GM12878 (cell line): ENCODE measurements around the gene TCF25. TPM values are rescaled to one million over a fixed set of nuclear protein-coding genes. Genes with fewer than 3 reads are reported as not detected.

Source experiments
- ATAC-seq: fragments of 200-7000 bp; cut with Tn5 transposase; 3 replicates; pipeline ENCODE4 v1.9.1; 2020; ENCODE audit warnings: mild to moderate bottlenecking, moderate library complexity
- BruUV-seq: library from RNA; stranded (reverse); fragments of 400-500 nt; replicated peaks from 2 replicates; lab custom pipeline; 2021; lab: Mats Ljungman, UMichigan
- CTCF ChIA-PET: fragments of 300-600 bp; sonication (Branson Sonifier 250); formaldehyde crosslinking; extraction: SDS; loops from one replicate; lab custom pipeline; 2021; ENCODE audit warnings: inconsistent platforms; lab: Yijun Ruan, JAX
- POLR2A ChIA-PET: fragments of 350-600 bp; formaldehyde crosslinking; extraction: SDS; loops from one replicate; lab custom pipeline; 2021; ENCODE audit warnings: inconsistent platforms; lab: Charles Lee
- RAD21 ChIA-PET: fragments of 300-600 bp; sonication (Branson Sonifier 250); formaldehyde crosslinking; loops from one replicate; lab custom pipeline; 2023; ENCODE audit warnings: antibody characterized with exemption; ENCODE audit not compliant: unreplicated experiment; lab: Charles Lee
- SMC1A ChIA-PET: fragments of 300-600 bp; sonication (Branson Sonifier 250); formaldehyde crosslinking; loops from one replicate; lab custom pipeline; 2023; ENCODE audit not compliant: unreplicated experiment, uncharacterized antibody; lab: Charles Lee
- DNase-seq: peaks from one replicate; pipeline ENCODE4 v3.0.0-alpha.2; 2011; ENCODE audit warnings: low read depth, low spot score
- FAIRE-seq: peaks from 3 replicates; lab custom pipeline; 2011; peaks lifted over from hg19 to GRCh38; lab: Jason Lieb, UNC
- H2AFZ ChIP-seq: 2 replicates; pipeline ENCODE4 v1.6.0; 2011; ENCODE audit warnings: low read depth, low read length, control low read depth; ENCODE audit not compliant: control insufficient read depth
- H3K27ac ChIP-seq: 2 replicates; pipeline ENCODE4 v1.5.1; 2011; ENCODE audit warnings: control low read depth; ENCODE audit not compliant: control insufficient read depth, insufficient read depth
- H3K27me3 ChIP-seq, 2 experiments: replicated peaks in 1 of 2; 2 replicates each; pipeline versions ENCODE4 v1.6.0 to v1.6.1; 2011; ENCODE audit warnings: low read length in 1 of 2; ENCODE audit not compliant: control insufficient read depth in 2 of 2, insufficient read depth in 2 of 2
- H3K36me3 ChIP-seq, 2 experiments: 2 replicates each; pipeline ENCODE4 v1.5.1; 2011; ENCODE audit warnings: low read length in 1 of 2; ENCODE audit not compliant: control insufficient read depth in 2 of 2, insufficient read depth in 2 of 2
- H3K4me1 ChIP-seq: 2 replicates; pipeline ENCODE4 v1.6.1; 2011; ENCODE audit warnings: mild to moderate bottlenecking, low read length, moderate library complexity, mixed read lengths; ENCODE audit not compliant: control insufficient read depth, insufficient read depth
- H3K4me2 ChIP-seq: 2 replicates; pipeline ENCODE4 v1.6.0; 2011; ENCODE audit warnings: control low read depth; ENCODE audit not compliant: control insufficient read depth, insufficient read depth
- H3K4me3 ChIP-seq: fragments of 200-600 bp; sonication (generic); 2 replicates; pipeline ENCODE4 v1.5.1; 2016
- H3K79me2 ChIP-seq: 2 replicates; pipeline ENCODE4 v1.6.0; 2011; ENCODE audit warnings: low read length; ENCODE audit not compliant: control insufficient read depth, insufficient read depth
- H3K9ac ChIP-seq: 2 replicates; pipeline ENCODE4 v1.8.0; 2011; ENCODE audit warnings: low read length, control low read depth, mixed read lengths; ENCODE audit not compliant: control insufficient read depth, insufficient read depth
- H3K9me3 ChIP-seq: replicated peaks from 3 replicates; pipeline ENCODE4 v1.5.1; 2011; ENCODE audit warnings: mild to moderate bottlenecking, low read length; ENCODE audit not compliant: control insufficient read depth, insufficient read depth
- H4K20me1 ChIP-seq: 2 replicates; pipeline ENCODE4 v1.6.0; 2011; ENCODE audit not compliant: control insufficient read depth, insufficient read depth
- BHLHE40 ChIP-seq, 2 experiments: fragments of 450-650 bp in 1 of 2; IDR thresholded peaks; 2 replicates each; pipeline ENCODE4 v1.6.1; 2011 to 2017; ENCODE audit warnings: low read depth in 2 of 2, borderline replicate concordance in 1 of 2, improper control_type of control experiment in 1 of 2, low read length in 1 of 2, mild to moderate bottlenecking in 1 of 2
- FOXK2 ChIP-seq: fragments of 450-650 bp; IDR thresholded peaks from 2 replicates; pipeline ENCODE4 v1.6.1; 2017; ENCODE audit warnings: mild to moderate bottlenecking, moderate library complexity
- IRF5 ChIP-seq: fragments of 450-650 bp; IDR thresholded peaks from 2 replicates; pipeline ENCODE4 v1.6.1; 2017; ENCODE audit warnings: borderline replicate concordance
- PBX3 ChIP-seq: IDR thresholded peaks from 2 replicates; pipeline ENCODE4 v1.6.1; 2011; ENCODE audit warnings: mild to moderate bottlenecking, low read depth, low read length, moderate library complexity; ENCODE audit not compliant: insufficient replicate concordance
- RELA ChIP-seq: fragments of 450-650 bp; IDR thresholded peaks from 2 replicates; pipeline ENCODE4 v1.8.0; 2014; ENCODE audit warnings: borderline replicate concordance; ENCODE audit not compliant: partially characterized antibody
- ZBTB11 ChIP-seq: fragments of 450-650 bp; formaldehyde crosslinking; IDR thresholded peaks from 2 replicates; pipeline ENCODE4 v1.5.0; 2022; ENCODE audit warnings: mild to moderate bottlenecking, missing genetic modification characterization
- ZZZ3 ChIP-seq: IDR thresholded peaks from 2 replicates; pipeline ENCODE4 v1.6.1; 2011; ENCODE audit warnings: low read depth; ENCODE audit not compliant: control insufficient read depth, insufficient read length
- WGBS: methylation state at CpG from one replicate; pipeline ENCODE4 v1.1.6; 2016; ENCODE audit warnings: low lambda C conversion rate; ENCODE audit not compliant: insufficient replicate concordance, insufficient coverage; ENCODE audit errors: missing lambda C conversion rate; 5-methylcytosine and 5-hydroxymethylcytosine counted together
- in situ Hi-C: fragments of 300-500 bp; cut with MboI; formaldehyde crosslinking; loops from 9 replicates; pipeline ENCODE4 v1.14.3; 2018; ENCODE audit warnings: mixed read lengths
- intact Hi-C: fragments of 100-400 bp; cut with micrococcal nuclease; formaldehyde crosslinking; loops from one replicate; pipeline ENCODE4 v1.14.2; 2022; ENCODE audit not compliant: unreplicated experiment
- polyA plus RNA-seq, 11 experiments: library from polyadenylated mRNA; depleted of rRNA in 4 of 11; unstranded in 6 of 11; stranded (reverse) in 5 of 11; fragments of >200 nt; fragmentation: Nextera tagmentation in 4 of 11; fragmentation: Illumina TruSeq in 1 of 11; extraction: Ambion mirVana in 4 of 11; extraction: Trizol in 1 of 11; gene quantifications; 1 replicate in 1 of 11; 2 replicates in 10 of 11; pipeline versions ENCODE4 v1.2.1 to v1.2.3, GENCODE V29; 2011 to 2016; ENCODE audit warnings: inconsistent platforms in 2 of 11, missing spikeins in 2 of 11, low read depth in 1 of 11
- total RNA-seq, 4 experiments: library from RNA; depleted of rRNA in 3 of 4; stranded (reverse); fragments of >200 nt in 3 of 4; fragmentation: Illumina TruSeq in 1 of 4; extraction: Trizol in 1 of 4; gene quantifications; 2 replicates each; pipeline versions ENCODE4 v1.2.1 to v1.2.3, GENCODE V29; 2013 to 2021

TCF25 gene
- total and polyA plus RNA-seq, 10 of the 15 experiments (the other 5 are each of a cell fraction or from before 2014, with no cell fraction given) = 8.4 to 130 (median 89.4) TPM

- H3K4me3 ChIP-seq = peak overlapping the region; percentile 57; the same call in 1 of the 2 replicates
- no peak overlapping the region for H3K9ac ChIP-seq
- ATAC-seq (no peak; the same call in 2 of the 3 replicates), DNase-seq (no peak), FAIRE-seq (no peak)
- POLR2A ChIA-PET = interaction anchor here (1.1 kb wide), 1 partner anchor 17 kb away, joined by 3 read pairs; no protein-coding TSS in a partner anchor
- RAD21 ChIA-PET = no interaction called here
- CTCF ChIA-PET = no interaction called here
- in situ Hi-C loops = no loop called here
- H3K79me2 ChIP-seq = no peaks in the 10 kb centered on the region
- no TSS peak for BruUV-seq
- H2AFZ ChIP-seq = no peak overlapping the region
- no peaks in the 10 kb centered on the region; the same call in 1 of the 2 replicates for H3K4me1 ChIP-seq
- no peaks in the 10 kb centered on the region for H4K20me1 ChIP-seq
- peak overlapping the region; percentile 72 for H3K4me2 ChIP-seq
- H3K36me3 ChIP-seq = no peaks in the 10 kb centered on the region
- no peaks in the 10 kb centered on the region for H3K9me3 ChIP-seq
- no peak overlapping the region for H3K27ac ChIP-seq
- TF ChIP-seq BHLHE40 (IDR thresholded peaks at IDR 0.05; ENCODE audit: borderline replicate concordance in 1 of 2, low read depth in 2 of 2, low read length in 1 of 2) (0 out of 4 replicates have a peak, but pooled peaks of 1 of the 2 experiments have one; percentile 2), ZZZ3 (no peak), IRF5 (no peak)
- H3K27me3 ChIP-seq = peaks cover 13 to 15% of the 10 kb centered on the region in 2 experiments
- WGBS = under 1% methylated on average over 26 of the region's 42 CpGs
- intact Hi-C loops = no loop called here
- SMC1A ChIA-PET = interaction anchor here (0.5 kb wide), 1 partner anchor 9 kb away, joined by 3 read pairs; no protein-coding TSS in a partner anchor
Measured at GRCh38 chr16:89925596-89926079, 52.2 kb downstream of the TCF25 start.

- ATAC-seq (peak; percentile 38), FAIRE-seq (no peak), DNase-seq (no peak)
- H4K20me1 ChIP-seq = no peaks in the 10 kb centered on the region
- H3K4me3 ChIP-seq = no peak overlapping the region
- H3K9ac ChIP-seq = no peak overlapping the region
- POLR2A ChIA-PET = no interaction called here
- no peak overlapping the region for H3K4me2 ChIP-seq
- intact Hi-C loops (no loop called here), in situ Hi-C loops (no loop called here)
- CTCF ChIA-PET = no interaction called here
- no peaks in the 10 kb centered on the region for H3K79me2 ChIP-seq
- RAD21 ChIA-PET = no interaction called here
- no peak overlapping the region for H2AFZ ChIP-seq
- H3K27ac ChIP-seq = no peak overlapping the region
- SMC1A ChIA-PET = no interaction called here
- no peaks in the 10 kb centered on the region for H3K36me3 ChIP-seq
- H3K27me3 ChIP-seq = no peaks in the 10 kb centered on the region; a peak in 1 of 4 replicates
- no peaks in the 10 kb centered on the region for H3K4me1 ChIP-seq
- TF ChIP-seq ZBTB11 (no peak), RELA (no peak), ZZZ3 (no peak), FOXK2 (no peak), PBX3 (no peak)
- 23% methylated on average over 16 of the region's 16 CpGs for WGBS
- H3K9me3 ChIP-seq = no peaks in the 10 kb centered on the region
- no TSS peak for BruUV-seq
Measured at GRCh38 chr16:89931305-89931896, 58.0 kb downstream of the TCF25 start.
